Uterus (tissue), 4 donors: Measurements from ENCODE around the gene DCAF6. TPM values are rescaled to one million over a fixed set of nuclear protein-coding genes. Genes with fewer than 3 reads are reported as not detected.

Source experiments
- DNase-seq, 2 donors: peaks; one replicate each; pipeline ENCODE4 v3.0.0-alpha.2; 2019 to 2020
- H3K27ac ChIP-seq, 2 donors: fragments of 200-600 bp; sonication (generic); 1 replicate in 1 of 2; 2 replicates in 1 of 2; pipeline ENCODE4 v1.5.1; 2016 to 2018
- H3K27me3 ChIP-seq, 2 donors: fragments of 200-600 bp; sonication (generic); one replicate each; pipeline ENCODE4 v1.5.1; 2018 to 2019; ENCODE audit warnings: control low read depth in 1 of 2
- H3K36me3 ChIP-seq, 2 donors: fragments of 200-600 bp; sonication (generic); one replicate each; pipeline ENCODE4 v1.5.1; 2019; ENCODE audit warnings: control low read depth in 1 of 2
- H3K4me1 ChIP-seq, 2 donors: fragments of 200-600 bp; sonication (generic); one replicate each; pipeline ENCODE4 v1.5.1; 2018 to 2019; ENCODE audit warnings: control low read depth in 1 of 2
- H3K4me3 ChIP-seq, 2 donors: fragments of 200-600 bp; sonication (generic); 1 replicate in 1 of 2; 2 replicates in 1 of 2; pipeline ENCODE4 v1.5.1; 2018 to 2019; ENCODE audit warnings: mild to moderate bottlenecking in 1 of 2
- H3K9me3 ChIP-seq, 2 donors: fragments of 200-600 bp; sonication (generic); one replicate each; pipeline ENCODE4 v1.5.1; 2019; ENCODE audit warnings: control low read depth in 1 of 2
- CTCF ChIP-seq, 4 experiments: fragments of 200-600 bp in 2 of 4; fragments of 450-650 bp in 2 of 4; sonication (generic) in 2 of 4; IDR thresholded peaks; one replicate each; pipeline ENCODE4 v1.5.1; 2016 to 2019; ENCODE audit warnings: antibody characterized with exemption in 4 of 4, mild to moderate bottlenecking in 2 of 4, moderate library complexity in 1 of 4
- POLR2A ChIP-seq, 2 donors: fragments of 450-650 bp; IDR thresholded peaks; one replicate each; pipeline ENCODE4 v1.6.1; 2016; ENCODE audit warnings: antibody characterized with exemption in 2 of 2, mild to moderate bottlenecking in 1 of 2, moderate library complexity in 1 of 2
- intact Hi-C: fragments of 100-400 bp; cut with DNase I; formaldehyde crosslinking; loops from one replicate; pipeline ENCODE4 v1.15.1; 2023; ENCODE audit warnings: low total_unique reads
- total RNA-seq, 4 donors: library from RNA; depleted of rRNA in 3 of 4; stranded (reverse); fragments of >200 nt in 3 of 4; gene quantifications; one replicate each; pipeline versions ENCODE4 v1.1.0 to v1.2.4, GENCODE V29; 2014 to 2023
- donor health status: DM: yes; HTN: yes; CAD: no.

Gene DCAF6
- total RNA-seq, 4 donors from 2014 or later, result 19.1 to 77.7 (median 44.9) TPM

- H3K27me3 ChIP-seq, result no peaks in the 10 kb centered on the region
- intact Hi-C loops, result no loop called here
- H3K4me1 ChIP-seq, result peaks cover 8 to 9% of the 10 kb centered on the region in 2 donors
- H3K4me3 ChIP-seq, result no peak overlapping the region
- no peak for TF ChIP-seq CTCF (IDR thresholded peaks at IDR 0.05)
- no peak for DNase-seq
- H3K36me3 ChIP-seq, result no peaks in the 10 kb centered on the region
- peak overlapping the region; percentile 82 to 89 for H3K27ac ChIP-seq
- H3K9me3 ChIP-seq, result no peaks in the 10 kb centered on the region
Observed at GRCh38 chr1:168090395-168090794, 153.9 kb downstream of the DCAF6 start.

GRCh38 chr1:168091063-168091462 is 154.6 kb downstream of the DCAF6 start:
- Histone ChIP-seq H3K4me1 (peaks cover 8 to 9% of the 10 kb centered on the region in 2 donors), H3K27me3 (no peaks in the 10 kb centered on the region), H3K9me3 (no peaks in the 10 kb centered on the region), H3K4me3 (no peak overlapping the region), H3K36me3 (no peaks in the 10 kb centered on the region), H3K27ac (peak overlapping the region; percentile 82 to 89)
- no peak for DNase-seq
- TF ChIP-seq CTCF (IDR thresholded peaks at IDR 0.05), result no peak
- TF ChIP-seq POLR2A (IDR thresholded peaks at IDR 0.05), result no peak
- intact Hi-C loops, result no loop called here

- Histone ChIP-seq H3K27me3 (no peaks in the 10 kb centered on the region), H3K4me1 (peaks cover 8 to 9% of the 10 kb centered on the region in 2 donors), H3K9me3 (no peaks in the 10 kb centered on the region), H3K4me3 (no peak overlapping the region), H3K36me3 (no peaks in the 10 kb centered on the region), H3K27ac (peak overlapping the region; percentile 82 to 89)
- TF ChIP-seq POLR2A (IDR thresholded peaks at IDR 0.05) (no peak), CTCF (IDR thresholded peaks at IDR 0.05) (peak in 1 of 4 experiments; percentile 14)
- intact Hi-C loops, result no loop called here
- peak; percentile 41 to 64 for DNase-seq
Observed at GRCh38 chr1:168091720-168092550, 155.5 kb downstream of the DCAF6 start.

- TF ChIP-seq CTCF (IDR thresholded peaks at IDR 0.05) (peak in 2 of 4 experiments; percentile 11 to 31), POLR2A (IDR thresholded peaks at IDR 0.05) (no peak)
- no peaks in the 10 kb centered on the region for H3K9me3 ChIP-seq
- H3K4me3 ChIP-seq, result no peak overlapping the region
- DNase-seq, result no peak
- H3K27ac ChIP-seq, result peak overlapping the region; percentile 82 to 89
- H3K27me3 ChIP-seq, result no peaks in the 10 kb centered on the region
- intact Hi-C loops, result no loop called here
- peaks cover 8 to 9% of the 10 kb centered on the region in 2 donors for H3K4me1 ChIP-seq
- no peaks in the 10 kb centered on the region for H3K36me3 ChIP-seq
Observed at GRCh38 chr1:168092566-168093355, 156.3 kb downstream of the DCAF6 start.

- no peak for TF ChIP-seq POLR2A (IDR thresholded peaks at IDR 0.05)
- no peak for TF ChIP-seq CTCF (IDR thresholded peaks at IDR 0.05)
- DNase-seq, result no peak
- no peaks in the 10 kb centered on the region for H3K9me3 ChIP-seq
- intact Hi-C loops, result no loop called here
- H3K4me3 ChIP-seq, result no peak overlapping the region
- H3K4me1 ChIP-seq, result peaks cover 8 to 9% of the 10 kb centered on the region in 2 donors
- no peaks in the 10 kb centered on the region for H3K36me3 ChIP-seq
- peak overlapping the region; percentile 82 to 89 for H3K27ac ChIP-seq
- H3K27me3 ChIP-seq, result no peaks in the 10 kb centered on the region
Observed at GRCh38 chr1:168093616-168094015, 157.1 kb downstream of the DCAF6 start.
